AML-193 (cell line): ENCODE measurements around the gene PRDX2.
A peak's percentile ranks its signal among the peaks of the same experiment; 100 is the strongest.

ENCODE experiments used
- DNase-seq, 2 experiments: peaks; one replicate each; lab custom pipeline; 2025; lab: John Stamatoyannopoulos, UW

Gene PRDX2

GRCh38 chr19:12792051-12792852, 9.3 kb downstream of the PRDX2 start:
- DNase-seq: peak; percentile 64 to 68

- DNase-seq: peak; percentile 80 to 86
Measured at GRCh38 chr19:12791345-12792050, 10.1 kb downstream of the PRDX2 start, which contains the start of gene JUNB. TSS of gene JUNB (plus strand) at chr19:12791486. CDS start at chr19:12791772, 286 bp downstream.

GRCh38 chr19:12790628-12791344, 10.8 kb downstream of the PRDX2 start:
- no peak for DNase-seq

- DNase-seq: peak; percentile 96 to 100
Measured at GRCh38 chr19:12789904-12790619, 11.5 kb downstream of the PRDX2 start.

- DNase-seq: no peak
Measured at GRCh38 chr19:12789098-12789903, 12.3 kb downstream of the PRDX2 start.

GRCh38 chr19:12788682-12789097, 12.9 kb downstream of the PRDX2 start:
- peak in 1 of 2 experiments; percentile 23 for DNase-seq

- no peak for DNase-seq
Measured at GRCh38 chr19:12788042-12788681, 13.4 kb downstream of the PRDX2 start.

- no peak for DNase-seq
Measured at GRCh38 chr19:12787458-12787857, 14.1 kb downstream of the PRDX2 start.

- DNase-seq: no peak
Measured at GRCh38 chr19:12786952-12787351, 14.6 kb downstream of the PRDX2 start.

GRCh38 chr19:12786141-12786870, 15.3 kb downstream of the PRDX2 start:
- DNase-seq: peak; percentile 66 to 69

GRCh38 chr19:12785431-12786031, 16.1 kb downstream of the PRDX2 start:
- DNase-seq: peak; percentile 56 to 59

- DNase-seq: no peak
Measured at GRCh38 chr19:12784871-12785430, 16.6 kb downstream of the PRDX2 start.

- DNase-seq: no peak
Measured at GRCh38 chr19:12784394-12784870, 17.2 kb downstream of the PRDX2 start.

- DNase-seq: no peak
Measured at GRCh38 chr19:12783849-12784393, 17.7 kb downstream of the PRDX2 start.

GRCh38 chr19:12783291-12783848, 18.2 kb downstream of the PRDX2 start:
- DNase-seq: no peak

- DNase-seq: peak; percentile 41 to 66
Measured at GRCh38 chr19:12782424-12783290, 18.9 kb downstream of the PRDX2 start.

GRCh38 chr19:12782174-12782423, 19.5 kb downstream of the PRDX2 start:
- peak in 1 of 2 experiments; percentile 41 for DNase-seq
